ENCODE measurements around the gene CHGA. TPM values are rescaled to one million over a fixed set of nuclear protein-coding genes. Genes with fewer than 3 reads are reported as not detected.

The CHGA gene
- total RNA-seq, 1 donor from 2014 or later: not detected

- intact Hi-C loops (cut with DNase I): no loop called here
- ATAC-seq (no peak), DNase-seq (no peak)
- Histone ChIP-seq H3K27me3 (peaks cover 10% of the 10 kb centered on the region), H3K4me1 (no peaks in the 10 kb centered on the region), H3K4me3 (no peak overlapping the region), H3K27ac (no peak overlapping the region), H3K36me3 (no peaks in the 10 kb centered on the region), H3K9me3 (no peaks in the 10 kb centered on the region)
- TF ChIP-seq CTCF (IDR thresholded peaks at IDR 0.05): no peak
These were observed 5.3 kb downstream of the CHGA start for GRCh38 chr14:92928258-92928629.

GRCh38 chr14:92928961-92929688 is 6.2 kb downstream of the CHGA start:
- intact Hi-C loops (cut with DNase I): no loop called here
- no peak for ATAC-seq
- H3K36me3 ChIP-seq: no peaks in the 10 kb centered on the region
- H3K9me3 ChIP-seq: no peaks in the 10 kb centered on the region
- H3K27ac ChIP-seq: no peak overlapping the region
- DNase-seq: peak; percentile 51
- no peak overlapping the region for H3K4me3 ChIP-seq
- H3K4me1 ChIP-seq: no peaks in the 10 kb centered on the region
- peaks cover under 1% of the 10 kb centered on the region for H3K27me3 ChIP-seq
- TF ChIP-seq CTCF (IDR thresholded peaks at IDR 0.05): no peak

- TF ChIP-seq CTCF (IDR thresholded peaks at IDR 0.05): no peak
- no peaks in the 10 kb centered on the region for H3K36me3 ChIP-seq
- no peaks in the 10 kb centered on the region for H3K9me3 ChIP-seq
- intact Hi-C loops (cut with DNase I): no loop called here
- H3K27ac ChIP-seq: no peak overlapping the region
- ATAC-seq (no peak), DNase-seq (peak; percentile 26)
- no peaks in the 10 kb centered on the region for H3K27me3 ChIP-seq
- no peak overlapping the region for H3K4me3 ChIP-seq
- H3K4me1 ChIP-seq: no peaks in the 10 kb centered on the region
These were observed 7.0 kb downstream of the CHGA start for GRCh38 chr14:92929689-92930608.

GRCh38 chr14:92930737-92931602 is 8.0 kb downstream of the CHGA start:
- Histone ChIP-seq H3K9me3 (no peaks in the 10 kb centered on the region), H3K27me3 (no peaks in the 10 kb centered on the region), H3K27ac (no peak overlapping the region), H3K36me3 (no peaks in the 10 kb centered on the region), H3K4me1 (no peaks in the 10 kb centered on the region), H3K4me3 (no peak overlapping the region)
- intact Hi-C loops (cut with DNase I): no loop called here
- TF ChIP-seq CTCF (IDR thresholded peaks at IDR 0.05): no peak
- no peak for ATAC-seq
- no peak for DNase-seq

GRCh38 chr14:92931681-92932447 is 8.9 kb downstream of the CHGA start:
- Histone ChIP-seq H3K27ac (no peak overlapping the region), H3K4me3 (no peak overlapping the region)

More at GRCh38 chr14:92931681-92932447, 8.9 kb downstream of the CHGA start:
- Histone ChIP-seq H3K27me3 (no peaks in the 10 kb centered on the region), H3K4me1 (no peaks in the 10 kb centered on the region), H3K36me3 (peaks cover 3% of the 10 kb centered on the region), H3K9me3 (no peaks in the 10 kb centered on the region)
- ATAC-seq (no peak), DNase-seq (no peak)
- no peak for TF ChIP-seq CTCF (IDR thresholded peaks at IDR 0.05)
- intact Hi-C loops (cut with DNase I): no loop called here
